Suprapubic skin (tissue), 4 donors: ENCODE measurements around the gene ZNRF3.

Source experiments
- CTCF ChIP-seq, 2 donors: fragments of 200-600 bp in 1 of 2; fragments of 450-650 bp in 1 of 2; sonication (generic) in 1 of 2; IDR thresholded peaks; one replicate each; pipeline ENCODE4 v1.5.1; 2016 to 2019; ENCODE audit warnings: antibody characterized with exemption in 2 of 2, mild to moderate bottlenecking in 1 of 2, moderate library complexity in 1 of 2
- POLR2A ChIP-seq, 2 donors: fragments of 450-650 bp; IDR thresholded peaks; one replicate each; pipeline ENCODE4 v1.6.1; 2017; ENCODE audit warnings: antibody characterized with exemption in 2 of 2, mild to moderate bottlenecking in 2 of 2, moderate library complexity in 2 of 2
- POLR2AphosphoS5 ChIP-seq, 3 donors: sonication (generic); formaldehyde crosslinking; IDR thresholded peaks; one replicate each; pipeline ENCODE4 v1.6.1; 2017; ENCODE audit warnings: antibody characterized with exemption in 3 of 3

- no peak for TF ChIP-seq CTCF (IDR thresholded peaks at IDR 0.05)
- TF ChIP-seq POLR2AphosphoS5 (IDR thresholded peaks at IDR 0.05), result no peak
- no peak for TF ChIP-seq POLR2A (IDR thresholded peaks at IDR 0.05)
Observed at GRCh38 chr22:28969401-28970168, 86.2 kb downstream of the ZNRF3 start.
